SK-N-MC (cell line): ENCODE measurements around the gene C11orf97.

Experiments used
- DNase-seq: peaks from one replicate; pipeline ENCODE4 v3.0.0-alpha.2; 2011; ENCODE audit warnings: low read depth, low spot score
- H3K27ac ChIP-seq: fragments of 200-600 bp; sonication (generic); 2 replicates; pipeline ENCODE4 v1.5.1; 2016; ENCODE audit warnings: mixed run types
- H3K36me3 ChIP-seq: fragments of 200-600 bp; sonication (generic); 2 replicates; pipeline ENCODE4 v1.6.1; 2017; ENCODE audit warnings: antibody characterized with exemption, low read length, mixed read lengths; ENCODE audit not compliant: insufficient read depth
- H3K4me3 ChIP-seq: fragments of 200-600 bp; sonication (generic); 2 replicates; pipeline ENCODE4 v1.5.1; 2016
- H3K9ac ChIP-seq: fragments of 200-600 bp; sonication (generic); 2 replicates; pipeline ENCODE4 v1.8.0; 2017; ENCODE audit warnings: mixed run types, mixed read lengths; ENCODE audit not compliant: insufficient read length
- H3K9me3 ChIP-seq: fragments of 200-600 bp; sonication (generic); 2 replicates; pipeline ENCODE4 v1.6.1; 2017; ENCODE audit warnings: low read depth, mild to moderate bottlenecking, antibody characterized with exemption, low read length, moderate library complexity, mixed read lengths
- EZH2 ChIP-seq: fragments of 200-600 bp; sonication (generic); IDR thresholded peaks from one replicate; pipeline ENCODE4 v1.6.1; 2017; ENCODE audit warnings: antibody characterized with exemption
- FOXP2 ChIP-seq: optimal IDR thresholded peaks from 2 replicates; pipeline ENCODE3; 2011; ENCODE audit warnings: mild to moderate bottlenecking, moderate library complexity; ENCODE audit not compliant: insufficient read depth; ENCODE audit errors: extremely low read length, control extremely low read depth
- POLR2AphosphoS5 ChIP-seq: IDR thresholded peaks from 2 replicates; pipeline ENCODE4 v1.6.1; 2012; ENCODE audit warnings: mild to moderate bottlenecking, low read depth, low read length, borderline replicate concordance

The C11orf97 gene

GRCh38 chr11:94576306-94576705, 64.0 kb downstream of the C11orf97 start:
- TF ChIP-seq EZH2 (no peak), POLR2AphosphoS5 (no peak), FOXP2 (no peak)

GRCh38 chr11:94577841-94578240, 65.6 kb downstream of the C11orf97 start:
- DNase-seq, result no peak
- TF ChIP-seq POLR2AphosphoS5 (no peak), FOXP2 (no peak), EZH2 (no peak)
- Histone ChIP-seq H3K9ac (no peak overlapping the region), H3K9me3 (no peaks in the 10 kb centered on the region), H3K4me3 (no peak overlapping the region), H3K27ac (no peak overlapping the region), H3K36me3 (no peaks in the 10 kb centered on the region)

More at GRCh38 chr11:94576306-94576705, 64.0 kb downstream of the C11orf97 start:
- Histone ChIP-seq H3K27ac (no peak overlapping the region), H3K9ac (no peak overlapping the region), H3K36me3 (no peaks in the 10 kb centered on the region), H3K4me3 (no peak overlapping the region), H3K9me3 (no peaks in the 10 kb centered on the region)
- DNase-seq, result no peak
